Loucy (cell line): Measurements from ENCODE around the gene TTC9B.

Experiments used
- H2AFZ ChIP-seq: fragments of 200-600 bp; sonication (generic); 2 replicates; pipeline ENCODE4 v1.6.0; 2016; ENCODE audit warnings: antibody characterized with exemption, mild to moderate bottlenecking, low read length, moderate library complexity
- H3F3A ChIP-seq: fragments of 200-600 bp; 2 replicates; pipeline ENCODE4 v1.6.0; 2016; ENCODE audit warnings: antibody characterized with exemption, low read depth, mild to moderate bottlenecking
- H3K27me3 ChIP-seq: fragments of 200-600 bp; sonication (generic); 2 replicates; pipeline ENCODE4 v1.6.1; 2014; ENCODE audit warnings: low read length, mild to moderate bottlenecking; ENCODE audit not compliant: insufficient read depth, poor library complexity, severe bottlenecking
- H3K36me3 ChIP-seq: fragments of 200-600 bp; sonication (generic); 2 replicates; pipeline ENCODE4 v1.6.1; 2016; ENCODE audit warnings: low read length; ENCODE audit not compliant: insufficient read depth
- H3K4me1 ChIP-seq: fragments of 200-600 bp; sonication (generic); 2 replicates; pipeline ENCODE4 v1.5.1; 2014; ENCODE audit warnings: low read length, mild to moderate bottlenecking; ENCODE audit not compliant: insufficient read depth, poor library complexity, severe bottlenecking
- H3K4me2 ChIP-seq: fragments of 200-600 bp; sonication (generic); 2 replicates; pipeline ENCODE4 v1.6.0; 2014; ENCODE audit warnings: antibody characterized with exemption, low read length, low read depth, mild to moderate bottlenecking; ENCODE audit not compliant: poor library complexity, severe bottlenecking
- H3K4me3 ChIP-seq: fragments of 200-600 bp; sonication (generic); 2 replicates; pipeline ENCODE4 v1.5.1; 2014; ENCODE audit warnings: low read length, mild to moderate bottlenecking, mixed read lengths; ENCODE audit not compliant: poor library complexity, severe bottlenecking
- H3K79me2 ChIP-seq: fragments of 200-600 bp; sonication (generic); 2 replicates; pipeline ENCODE4 v1.6.1; 2014; ENCODE audit warnings: low read length; ENCODE audit not compliant: insufficient read depth
- H3K9ac ChIP-seq: fragments of 200-600 bp; sonication (generic); 2 replicates; pipeline ENCODE4 v1.6.0; 2014; ENCODE audit warnings: mild to moderate bottlenecking, low read depth, low read length, moderate library complexity; ENCODE audit not compliant: poor library complexity, severe bottlenecking
- H3K9me2 ChIP-seq: fragments of 200-600 bp; sonication (generic); replicated peaks from 2 replicates; pipeline ENCODE4 v1.6.1; 2016; ENCODE audit warnings: low read depth, low read length, mixed read lengths
- H3K9me3 ChIP-seq: fragments of 200-600 bp; sonication (generic); 2 replicates; pipeline ENCODE4 v1.6.1; 2014; ENCODE audit warnings: mild to moderate bottlenecking, antibody characterized with exemption, low read length, low read depth; ENCODE audit not compliant: insufficient read depth
- H4K20me1 ChIP-seq: fragments of 200-600 bp; sonication (generic); 2 replicates; pipeline ENCODE4 v1.6.0; 2014; ENCODE audit warnings: antibody characterized with exemption, low read length, mild to moderate bottlenecking; ENCODE audit not compliant: insufficient read depth, poor library complexity, severe bottlenecking
- EZH2phosphoT487 ChIP-seq: fragments of 200-600 bp; IDR thresholded peaks from 2 replicates; pipeline ENCODE4 v1.6.1; 2018; ENCODE audit warnings: antibody characterized with exemption, mild to moderate bottlenecking, moderate library complexity, borderline replicate concordance
- TF ChIP-seq, protein P1 (sequence below): fragments of 200-600 bp; sonication (generic); conservative IDR thresholded peaks from 2 replicates; pipeline ENCODE4 v1.5.1; 2014; ENCODE audit warnings: mild to moderate bottlenecking, antibody characterized with exemption, low read length

The TTC9B gene

DNA sequence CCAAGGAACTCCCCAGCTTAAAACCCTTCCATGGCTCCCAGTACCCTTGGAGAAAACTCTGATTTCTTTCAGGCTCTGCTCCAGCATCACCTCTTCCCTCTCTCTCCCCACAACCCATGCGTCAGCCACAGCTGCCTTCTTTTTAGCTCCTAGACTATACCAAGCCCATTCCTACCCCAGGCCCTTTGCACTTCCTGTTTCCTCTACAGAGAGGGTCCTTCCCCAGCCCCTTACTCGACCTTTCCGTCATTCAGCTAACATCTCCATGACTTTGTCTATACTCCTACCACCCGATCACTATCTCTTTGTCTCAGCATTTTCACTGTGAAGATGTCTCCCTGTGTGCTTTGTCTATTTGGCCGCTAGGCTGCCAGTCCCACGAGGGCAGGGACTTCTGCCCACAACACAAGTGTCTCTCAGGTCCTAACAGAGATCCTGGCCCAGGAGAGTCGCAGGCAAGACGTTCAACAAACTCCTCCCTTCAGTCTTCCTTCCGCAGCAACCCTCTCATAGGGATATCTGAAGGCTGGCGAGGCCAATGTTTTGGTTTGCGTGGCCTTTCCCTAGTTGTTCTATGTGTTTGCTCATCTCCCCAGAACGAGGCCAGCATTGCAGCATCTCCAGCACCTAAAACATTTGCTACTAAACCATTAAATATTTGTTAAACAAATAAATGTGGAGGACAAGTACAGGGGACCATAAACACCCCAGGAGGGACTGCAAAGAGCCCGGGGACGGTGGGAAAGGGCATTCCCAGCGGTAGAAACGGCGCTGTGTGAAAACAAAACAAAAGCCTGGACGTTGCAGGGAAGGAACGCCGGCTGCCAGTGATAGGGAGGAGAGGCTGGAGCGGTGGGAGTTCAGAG lies 7.5 kb upstream of the TTC9B start:
- Histone ChIP-seq H4K20me1 (no peaks in the 10 kb centered on the region), H3F3A (no peaks in the 10 kb centered on the region), H3K4me3 (no peak overlapping the region), H3K27me3 (no peaks in the 10 kb centered on the region), H3K4me2 (no peak overlapping the region), H2AFZ (no peak overlapping the region), H3K36me3 (no peaks in the 10 kb centered on the region), H3K9me3 (no peaks in the 10 kb centered on the region), H3K9me2 (no peaks in the 10 kb centered on the region), H3K9ac (no peak overlapping the region), H3K4me1 (no peaks in the 10 kb centered on the region), H3K79me2 (no peaks in the 10 kb centered on the region)
- TF ChIP-seq, protein P1, sequence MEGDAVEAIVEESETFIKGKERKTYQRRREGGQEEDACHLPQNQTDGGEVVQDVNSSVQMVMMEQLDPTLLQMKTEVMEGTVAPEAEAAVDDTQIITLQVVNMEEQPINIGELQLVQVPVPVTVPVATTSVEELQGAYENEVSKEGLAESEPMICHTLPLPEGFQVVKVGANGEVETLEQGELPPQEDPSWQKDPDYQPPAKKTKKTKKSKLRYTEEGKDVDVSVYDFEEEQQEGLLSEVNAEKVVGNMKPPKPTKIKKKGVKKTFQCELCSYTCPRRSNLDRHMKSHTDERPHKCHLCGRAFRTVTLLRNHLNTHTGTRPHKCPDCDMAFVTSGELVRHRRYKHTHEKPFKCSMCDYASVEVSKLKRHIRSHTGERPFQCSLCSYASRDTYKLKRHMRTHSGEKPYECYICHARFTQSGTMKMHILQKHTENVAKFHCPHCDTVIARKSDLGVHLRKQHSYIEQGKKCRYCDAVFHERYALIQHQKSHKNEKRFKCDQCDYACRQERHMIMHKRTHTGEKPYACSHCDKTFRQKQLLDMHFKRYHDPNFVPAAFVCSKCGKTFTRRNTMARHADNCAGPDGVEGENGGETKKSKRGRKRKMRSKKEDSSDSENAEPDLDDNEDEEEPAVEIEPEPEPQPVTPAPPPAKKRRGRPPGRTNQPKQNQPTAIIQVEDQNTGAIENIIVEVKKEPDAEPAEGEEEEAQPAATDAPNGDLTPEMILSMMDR: no peak
- TF ChIP-seq EZH2phosphoT487: no peak

DNA sequence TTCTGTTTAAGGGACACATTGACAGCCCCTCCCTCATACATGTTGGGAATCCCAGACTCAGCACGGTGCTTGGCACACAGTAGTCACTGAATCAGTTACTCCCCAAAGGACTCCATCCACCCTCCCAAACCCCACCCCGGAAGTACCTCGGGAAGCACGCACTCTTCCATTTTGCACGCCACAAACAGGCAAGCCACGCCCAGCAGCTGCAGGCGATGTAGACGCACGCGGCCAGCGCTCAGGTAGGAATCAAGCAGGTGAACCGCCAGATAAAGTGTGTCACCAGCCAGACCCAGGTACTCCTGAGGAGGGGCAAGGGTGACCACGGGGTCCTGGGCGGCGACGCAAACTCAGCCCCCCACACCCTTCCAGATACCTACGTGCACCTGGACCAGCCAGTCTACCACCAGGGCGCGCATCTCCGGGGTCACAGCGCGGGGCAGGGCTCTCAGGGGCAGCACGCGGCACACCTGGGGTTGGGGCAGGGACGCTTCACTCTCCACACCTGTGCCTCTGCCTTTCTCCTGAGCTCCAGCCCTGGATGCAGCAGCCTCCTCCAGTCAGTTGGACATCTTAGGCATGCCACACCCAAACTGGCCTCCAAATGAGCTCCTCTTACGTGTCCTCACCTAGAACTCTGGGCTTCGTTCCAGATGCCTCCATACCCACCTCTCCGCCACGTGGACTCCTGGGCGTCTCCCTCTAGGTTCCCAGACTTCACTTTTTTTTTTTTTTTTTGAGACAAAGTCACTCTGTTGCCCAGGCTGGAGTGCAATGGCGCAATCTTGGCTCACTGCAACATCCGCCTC lies 6.4 kb upstream of the TTC9B start:
- H3K27me3 ChIP-seq: no peaks in the 10 kb centered on the region
- H3K9ac ChIP-seq: no peak overlapping the region
- no peaks in the 10 kb centered on the region for H3K79me2 ChIP-seq
- no peaks in the 10 kb centered on the region for H4K20me1 ChIP-seq
- no peak for TF ChIP-seq EZH2phosphoT487
- H3K36me3 ChIP-seq: no peaks in the 10 kb centered on the region
- no peak overlapping the region for H2AFZ ChIP-seq
- H3K4me3 ChIP-seq: no peak overlapping the region
- no peaks in the 10 kb centered on the region for H3F3A ChIP-seq
- no peaks in the 10 kb centered on the region for H3K9me2 ChIP-seq
- no peaks in the 10 kb centered on the region for H3K9me3 ChIP-seq
- H3K4me2 ChIP-seq: no peak overlapping the region
- no peaks in the 10 kb centered on the region for H3K4me1 ChIP-seq

DNA sequence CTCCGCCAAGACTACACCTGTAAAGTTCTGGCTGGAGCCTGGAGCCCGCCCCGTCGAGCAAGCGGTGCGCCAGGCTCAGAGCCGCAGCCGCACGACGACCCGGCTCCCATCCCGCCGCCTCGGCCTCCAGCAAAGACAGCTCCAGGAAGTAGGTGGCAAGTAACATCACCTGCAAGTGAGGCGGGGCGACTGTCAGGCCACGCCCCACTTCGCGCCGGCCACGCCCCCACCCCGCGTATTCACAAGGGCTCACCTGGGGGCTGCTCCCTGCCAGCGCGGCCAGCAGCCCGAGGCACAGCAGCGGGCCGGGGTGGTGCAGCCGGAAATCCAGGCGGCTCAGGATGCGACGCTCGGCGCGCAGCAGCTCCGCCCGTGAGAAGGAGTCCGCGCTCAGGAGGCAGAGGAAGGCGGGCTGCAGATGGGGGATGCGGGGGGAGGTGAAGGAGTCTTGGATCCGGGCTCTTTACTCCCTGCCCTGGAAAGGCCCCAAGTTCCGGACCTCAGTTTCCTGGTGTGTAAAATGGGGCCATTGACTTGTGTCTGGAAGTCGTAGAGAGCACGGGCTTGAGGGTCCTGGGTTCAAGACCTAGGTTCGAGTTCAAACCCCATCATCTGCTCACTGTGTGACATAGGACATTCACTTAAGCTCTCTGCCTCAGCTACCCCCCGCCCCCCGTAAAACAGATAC lies 5.1 kb upstream of the TTC9B start:
- no peaks in the 10 kb centered on the region for H3K9me2 ChIP-seq
- no peaks in the 10 kb centered on the region for H3F3A ChIP-seq
- H3K4me2 ChIP-seq: no peak overlapping the region
- no peaks in the 10 kb centered on the region for H4K20me1 ChIP-seq
- H3K4me1 ChIP-seq: no peaks in the 10 kb centered on the region
- H2AFZ ChIP-seq: no peak overlapping the region
- no peaks in the 10 kb centered on the region for H3K27me3 ChIP-seq
- no peaks in the 10 kb centered on the region for H3K36me3 ChIP-seq
- TF ChIP-seq, protein P1: no peak
- no peak for TF ChIP-seq EZH2phosphoT487
- no peak overlapping the region for H3K4me3 ChIP-seq
- no peaks in the 10 kb centered on the region for H3K79me2 ChIP-seq
- no peak overlapping the region for H3K9ac ChIP-seq
- H3K9me3 ChIP-seq: no peaks in the 10 kb centered on the region
